Smooth muscle cell (in vitro differentiated cells): ENCODE data around the gene PGGHG. TPM values are rescaled to one million over a fixed set of nuclear protein-coding genes. Genes with fewer than 3 reads are reported as not detected.

Source experiments
- DNase-seq: peaks from one replicate; lab custom pipeline; 2025; ENCODE audit not compliant: unreplicated experiment; lab: John Stamatoyannopoulos, UW
- H2AFZ ChIP-seq: fragments of 200-600 bp; sonication (generic); 2 replicates; pipeline ENCODE4 v1.6.0; 2016; ENCODE audit warnings: antibody characterized with exemption, low read depth, mild to moderate bottlenecking
- H3F3A ChIP-seq: fragments of 200-600 bp; sonication (generic); 2 replicates; pipeline ENCODE4 v1.6.0; 2017; ENCODE audit warnings: antibody characterized with exemption, low read depth
- H3K27ac ChIP-seq: fragments of 200-600 bp; sonication (generic); 2 replicates; pipeline ENCODE4 v1.5.1; 2016; ENCODE audit warnings: low read depth, mild to moderate bottlenecking
- H3K27me3 ChIP-seq: fragments of 200-600 bp; sonication (generic); 2 replicates; pipeline ENCODE4 v1.6.1; 2016; ENCODE audit warnings: low read depth, mild to moderate bottlenecking
- H3K36me3 ChIP-seq: fragments of 200-600 bp; sonication (generic); 2 replicates; pipeline ENCODE4 v1.5.1; 2016; ENCODE audit warnings: low read depth
- H3K4me1 ChIP-seq: fragments of 200-600 bp; sonication (generic); 2 replicates; pipeline ENCODE4 v1.5.1; 2016; ENCODE audit warnings: low read depth
- H3K4me2 ChIP-seq: fragments of 200-600 bp; sonication (generic); 2 replicates; pipeline ENCODE4 v1.6.0; 2016; ENCODE audit warnings: mild to moderate bottlenecking
- H3K4me3 ChIP-seq: fragments of 200-600 bp; sonication (generic); 2 replicates; pipeline ENCODE4 v1.5.1; 2016; ENCODE audit warnings: mild to moderate bottlenecking
- H3K79me2 ChIP-seq: fragments of 200-600 bp; sonication (generic); 2 replicates; pipeline ENCODE4 v1.6.0; 2016; ENCODE audit warnings: low read depth, mild to moderate bottlenecking
- H3K9ac ChIP-seq: fragments of 200-600 bp; sonication (generic); 2 replicates; pipeline ENCODE4 v1.6.0; 2016; ENCODE audit warnings: low read depth
- H3K9me3 ChIP-seq: fragments of 200-600 bp; sonication (generic); replicated peaks from 2 replicates; pipeline ENCODE4 v1.5.1; 2016; ENCODE audit warnings: low read depth
- H4K20me1 ChIP-seq: fragments of 200-600 bp; sonication (generic); 2 replicates; pipeline ENCODE4 v1.6.0; 2016; ENCODE audit warnings: low read depth
- WGBS: methylation state at CpG from one replicate; pipeline ENCODE4 v1.1.7; 2016; ENCODE audit warnings: low lambda C conversion rate; 5-methylcytosine and 5-hydroxymethylcytosine counted together
- polyA plus RNA-seq: library from polyadenylated mRNA; unstranded; fragments of >200 nt; fragmentation: Nextera tagmentation; extraction: Ambion mirVana; gene quantifications from 2 replicates; pipeline ENCODE4 v1.2.1, GENCODE V29; 2016
- total RNA-seq: library from RNA; depleted of rRNA; stranded (reverse); fragments of >200 nt; gene quantifications from 2 replicates; pipeline ENCODE4 v1.2.3, GENCODE V29; 2014
- TF ChIP-seq, protein P1 (sequence below): fragments of 200-600 bp; sonication (generic); IDR thresholded peaks from 2 replicates; pipeline ENCODE4 v1.5.1; 2017; ENCODE audit warnings: borderline replicate concordance, mild to moderate bottlenecking, antibody characterized with exemption; ENCODE audit not compliant: insufficient read depth, poor library complexity, severe bottlenecking

The PGGHG gene
- total and polyA plus RNA-seq, 2 experiments from 2014 or later = 8.6 to 16.6 TPM

DNA sequence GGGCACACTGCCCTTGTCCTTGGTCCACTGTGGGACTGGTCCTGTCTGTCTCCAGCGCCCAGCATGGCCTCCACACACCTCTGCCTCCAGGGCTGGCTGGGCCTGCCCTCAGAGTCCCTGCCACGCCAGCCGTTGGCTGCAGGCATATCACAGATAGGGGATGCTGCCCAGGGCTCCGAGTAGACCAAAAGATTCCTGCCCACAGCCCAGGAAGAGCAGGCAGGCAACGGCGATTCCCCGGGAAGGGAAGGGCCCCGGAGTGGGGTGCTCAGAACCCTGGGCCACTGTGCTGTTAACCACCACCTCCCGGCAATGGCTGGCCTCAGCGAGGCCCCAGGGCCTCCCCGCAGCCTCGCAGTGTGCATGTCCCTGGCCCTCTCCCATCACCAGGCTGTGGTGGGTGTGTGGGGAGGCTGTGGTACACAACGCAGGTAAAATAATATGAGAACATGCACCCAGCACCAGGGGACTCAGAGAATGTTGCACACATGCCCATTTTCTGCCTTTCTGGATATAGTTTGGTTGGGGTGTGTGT lies 8.2 kb downstream of the PGGHG start:
- Histone ChIP-seq H3K79me2 (no peaks in the 10 kb centered on the region), H3K4me3 (no peak overlapping the region), H4K20me1 (no peaks in the 10 kb centered on the region), H2AFZ (no peak overlapping the region), H3K27me3 (no peaks in the 10 kb centered on the region), H3K9ac (no peak overlapping the region), H3K9me3 (no peaks in the 10 kb centered on the region), H3K4me2 (no peak overlapping the region), H3K27ac (no peak overlapping the region), H3K36me3 (no peaks in the 10 kb centered on the region), H3K4me1 (no peaks in the 10 kb centered on the region), H3F3A (no peaks in the 10 kb centered on the region)
- 82% methylated on average over 13 of the region's 13 CpGs for WGBS
- TF ChIP-seq, protein P1, sequence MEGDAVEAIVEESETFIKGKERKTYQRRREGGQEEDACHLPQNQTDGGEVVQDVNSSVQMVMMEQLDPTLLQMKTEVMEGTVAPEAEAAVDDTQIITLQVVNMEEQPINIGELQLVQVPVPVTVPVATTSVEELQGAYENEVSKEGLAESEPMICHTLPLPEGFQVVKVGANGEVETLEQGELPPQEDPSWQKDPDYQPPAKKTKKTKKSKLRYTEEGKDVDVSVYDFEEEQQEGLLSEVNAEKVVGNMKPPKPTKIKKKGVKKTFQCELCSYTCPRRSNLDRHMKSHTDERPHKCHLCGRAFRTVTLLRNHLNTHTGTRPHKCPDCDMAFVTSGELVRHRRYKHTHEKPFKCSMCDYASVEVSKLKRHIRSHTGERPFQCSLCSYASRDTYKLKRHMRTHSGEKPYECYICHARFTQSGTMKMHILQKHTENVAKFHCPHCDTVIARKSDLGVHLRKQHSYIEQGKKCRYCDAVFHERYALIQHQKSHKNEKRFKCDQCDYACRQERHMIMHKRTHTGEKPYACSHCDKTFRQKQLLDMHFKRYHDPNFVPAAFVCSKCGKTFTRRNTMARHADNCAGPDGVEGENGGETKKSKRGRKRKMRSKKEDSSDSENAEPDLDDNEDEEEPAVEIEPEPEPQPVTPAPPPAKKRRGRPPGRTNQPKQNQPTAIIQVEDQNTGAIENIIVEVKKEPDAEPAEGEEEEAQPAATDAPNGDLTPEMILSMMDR = no peak
- no peak for DNase-seq

DNA sequence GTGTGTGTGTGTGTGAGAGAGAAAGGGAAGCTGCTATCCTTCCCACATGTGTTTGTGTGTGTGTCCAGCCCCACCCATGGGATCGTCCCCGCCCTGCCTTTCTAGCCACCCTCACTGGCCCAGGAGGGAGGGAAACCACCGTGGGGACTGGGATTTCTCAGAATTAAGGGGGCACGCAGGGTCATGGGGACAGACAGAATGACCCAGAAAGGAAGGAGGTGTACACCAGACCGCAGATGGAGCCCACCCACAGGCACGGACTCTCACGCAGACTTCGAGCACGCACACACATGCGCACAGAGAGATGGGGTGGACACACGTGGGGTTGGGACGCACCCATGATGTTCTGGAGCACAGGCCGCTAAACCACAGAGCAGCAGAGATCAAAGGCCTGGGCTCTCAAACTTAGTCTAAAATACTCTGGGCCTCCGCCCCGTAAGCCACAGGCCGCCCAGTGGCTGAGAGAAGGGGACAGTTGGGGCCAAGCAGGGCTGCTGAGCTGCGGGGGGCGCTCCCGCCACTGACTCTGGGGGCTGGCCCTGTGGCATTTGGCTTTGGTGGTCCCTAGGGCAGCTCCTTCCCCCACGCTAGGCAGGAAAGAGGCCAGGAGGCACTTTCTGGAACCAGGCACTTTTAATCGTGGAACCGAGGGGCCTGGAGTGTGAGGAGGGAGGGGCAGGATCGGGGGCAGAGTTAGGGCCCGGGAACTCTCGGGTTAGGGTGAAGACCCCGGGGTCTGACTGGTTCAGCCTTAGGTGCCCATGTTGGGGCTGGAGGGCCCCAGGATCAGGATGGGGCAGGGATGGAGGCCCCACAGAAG lies 8.9 kb downstream of the PGGHG start:
- no peaks in the 10 kb centered on the region for H3K9me3 ChIP-seq
- no peaks in the 10 kb centered on the region for H3K4me1 ChIP-seq
- no peaks in the 10 kb centered on the region for H3K79me2 ChIP-seq
- no peaks in the 10 kb centered on the region for H3F3A ChIP-seq
- no peak overlapping the region for H3K9ac ChIP-seq
- WGBS = 81% methylated on average over 26 of the region's 26 CpGs
- no peaks in the 10 kb centered on the region for H3K27me3 ChIP-seq
- H4K20me1 ChIP-seq = no peaks in the 10 kb centered on the region
- no peak overlapping the region for H3K27ac ChIP-seq
- no peak overlapping the region for H2AFZ ChIP-seq
- no peak for DNase-seq
- H3K36me3 ChIP-seq = no peaks in the 10 kb centered on the region
- H3K4me3 ChIP-seq = no peak overlapping the region
- no peak overlapping the region for H3K4me2 ChIP-seq
- TF ChIP-seq, protein P1 = no peak

DNA sequence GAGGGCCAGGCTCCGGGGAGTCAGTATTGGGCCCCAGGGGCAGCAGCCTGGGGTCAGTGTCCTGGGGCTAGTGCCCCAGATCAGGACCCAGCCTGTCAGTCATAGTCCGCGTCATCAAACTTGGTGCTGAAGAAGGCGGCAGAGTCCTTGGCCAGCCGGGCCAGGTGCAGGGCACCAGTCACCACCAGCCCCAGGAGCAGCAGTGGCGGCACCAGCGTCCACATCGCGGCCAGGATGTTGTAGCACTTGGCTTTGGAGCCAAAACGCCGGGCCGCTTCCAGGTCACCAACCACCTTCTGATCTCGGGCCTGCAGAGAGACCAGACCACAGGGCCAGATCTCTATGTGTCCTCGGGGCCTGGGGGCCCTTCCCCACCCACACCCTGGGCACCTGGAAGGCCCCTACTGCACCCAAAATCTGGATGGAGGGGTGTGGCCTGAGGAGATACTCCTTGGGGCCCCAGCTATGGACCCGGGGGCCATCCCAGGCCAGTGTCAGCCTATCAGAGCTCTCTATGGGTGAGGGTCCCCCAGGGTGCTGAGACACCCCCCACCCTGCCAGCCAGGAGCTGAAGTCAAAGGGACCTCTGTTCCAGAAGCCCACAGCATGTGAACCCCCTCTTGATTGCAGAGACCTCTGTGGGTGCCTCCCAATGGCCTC lies 9.6 kb downstream of the PGGHG start:
- no peaks in the 10 kb centered on the region for H3K4me1 ChIP-seq
- no peaks in the 10 kb centered on the region for H3K9me3 ChIP-seq
- H3K27me3 ChIP-seq = no peaks in the 10 kb centered on the region
- WGBS = 92% methylated on average over 14 of the region's 15 CpGs
- no peak overlapping the region for H3K4me3 ChIP-seq
- no peak overlapping the region for H3K9ac ChIP-seq
- H3K27ac ChIP-seq = no peak overlapping the region
- H2AFZ ChIP-seq = no peak overlapping the region
- no peaks in the 10 kb centered on the region for H3K79me2 ChIP-seq
- no peak for DNase-seq
- H3K4me2 ChIP-seq = no peak overlapping the region
- TF ChIP-seq, protein P1 = no peak
- H4K20me1 ChIP-seq = no peaks in the 10 kb centered on the region
- H3K36me3 ChIP-seq = no peaks in the 10 kb centered on the region
- H3F3A ChIP-seq = no peaks in the 10 kb centered on the region
